Left lung (tissue), 10 donors: ENCODE results near the gene RAB28. TPM values are rescaled to one million over a fixed set of nuclear protein-coding genes. Genes with fewer than 3 reads are reported as not detected.

Source experiments
- ATAC-seq: fragments of 200-7000 bp; cut with Tn5 transposase; one replicate; pipeline ENCODE4 v1.9.1; 2020; ENCODE audit warnings: moderate library complexity
- DNase-seq, 4 donors: peaks; one replicate each; pipeline ENCODE4 v3.0.0-alpha.2; 2013 to 2020
- H3K27ac ChIP-seq, 2 donors: fragments of 200-600 bp; sonication (generic) in 1 of 2; one replicate each; pipeline versions ENCODE4 v1.5.0 to v1.8.0; 2020 to 2021
- H3K27me3 ChIP-seq, 2 donors: fragments of 200-600 bp; sonication (generic) in 1 of 2; one replicate each; pipeline versions ENCODE4 v1.5.0 to v1.8.0; 2020 to 2021
- H3K36me3 ChIP-seq, 2 donors: fragments of 200-600 bp; sonication (generic) in 1 of 2; one replicate each; pipeline versions ENCODE4 v1.5.0 to v1.8.0; 2020 to 2021
- H3K4me1 ChIP-seq, 2 donors: fragments of 200-600 bp; one replicate each; pipeline ENCODE4 v1.8.0; 2021
- H3K4me3 ChIP-seq, 2 donors: fragments of 200-600 bp; sonication (generic) in 1 of 2; one replicate each; pipeline versions ENCODE4 v1.5.0 to v1.8.0; 2020 to 2021; ENCODE audit warnings: mild to moderate bottlenecking in 1 of 2
- H3K9me3 ChIP-seq, 2 donors: fragments of 200-600 bp; sonication (generic) in 1 of 2; one replicate each; pipeline versions ENCODE4 v1.5.0 to v1.8.0; 2020 to 2021
- CTCF ChIP-seq, 2 donors: fragments of 200-600 bp; sonication (generic) in 1 of 2; IDR thresholded peaks; one replicate each; pipeline versions ENCODE4 v1.5.0 to v1.8.0; 2021; ENCODE audit warnings: antibody characterized with exemption in 2 of 2
- intact Hi-C, 2 donors: fragments of 100-400 bp; cut with DNase I; formaldehyde crosslinking; loops; one replicate each; pipeline versions ENCODE4 v1.11.2 to v1.14.2; 2022
- polyA plus RNA-seq, 6 donors: library from polyadenylated mRNA; unstranded; fragments of 120-200 nt; gene quantifications; one replicate each; pipeline ENCODE4 v1.2.1, GENCODE V29; 2013; ENCODE audit not compliant: insufficient read length in 6 of 6
- total RNA-seq, 2 donors: library from RNA; stranded (reverse); fragmentation: NEBNext Ultra II Directional; extraction: Animal tissue kit (Norgen Biotek cat#: 25700); gene quantifications; one replicate each; pipeline ENCODE4 v1.2.1, GENCODE V29; 2021
- donor health status: DM: no; HTN: yes; CAD: no.
- donor health status: DM: no; HTN: no; CAD: no.

The RAB28 gene
- total and polyA plus RNA-seq, 8 donors = 12.2 to 33.4 (median 30.6) TPM

GRCh38 chr4:13496605-13497004, 12.5 kb upstream of the RAB28 start:
- no peaks in the 10 kb centered on the region for H3K36me3 ChIP-seq
- TF ChIP-seq CTCF (IDR thresholded peaks at IDR 0.05) = no peak
- intact Hi-C loops = no loop called here

GRCh38 chr4:13495753-13496152, 11.6 kb upstream of the RAB28 start:
- peaks cover 0 to 27% of the 10 kb centered on the region in 2 donors for H3K27me3 ChIP-seq
- intact Hi-C loops = no loop called here
- no peak for TF ChIP-seq CTCF (IDR thresholded peaks at IDR 0.05)
- DNase-seq = no peak
- no peak overlapping the region for H3K27ac ChIP-seq
- no peak for ATAC-seq
- H3K4me3 ChIP-seq = no peak overlapping the region
- H3K36me3 ChIP-seq = no peaks in the 10 kb centered on the region
- H3K9me3 ChIP-seq = no peaks in the 10 kb centered on the region
- H3K4me1 ChIP-seq = no peaks in the 10 kb centered on the region

More at GRCh38 chr4:13496605-13497004, 12.5 kb upstream of the RAB28 start:
- Histone ChIP-seq H3K9me3 (no peaks in the 10 kb centered on the region), H3K27ac (no peak overlapping the region), H3K4me3 (no peak overlapping the region), H3K4me1 (no peaks in the 10 kb centered on the region), H3K27me3 (peaks cover 0 to 30% of the 10 kb centered on the region in 2 donors)
- no peak for ATAC-seq
- no peak for DNase-seq

- H3K27ac ChIP-seq = no peak overlapping the region
- DNase-seq (no peak), ATAC-seq (no peak)
- no peak overlapping the region for H3K4me3 ChIP-seq
- no peak for TF ChIP-seq CTCF (IDR thresholded peaks at IDR 0.05)
- no peaks in the 10 kb centered on the region for H3K9me3 ChIP-seq
- H3K4me1 ChIP-seq = no peaks in the 10 kb centered on the region
- H3K27me3 ChIP-seq = peaks cover 0 to 28% of the 10 kb centered on the region in 2 donors
- no peaks in the 10 kb centered on the region for H3K36me3 ChIP-seq
- intact Hi-C loops = no loop called here
These were observed 9.7 kb upstream of the RAB28 start for GRCh38 chr4:13493793-13494192.

GRCh38 chr4:13492747-13493146, 8.6 kb upstream of the RAB28 start:
- Histone ChIP-seq H3K36me3 (no peaks in the 10 kb centered on the region), H3K27ac (no peak overlapping the region), H3K9me3 (no peaks in the 10 kb centered on the region), H3K27me3 (peaks cover 0 to 38% of the 10 kb centered on the region in 2 donors), H3K4me3 (no peak overlapping the region), H3K4me1 (no peaks in the 10 kb centered on the region)
- intact Hi-C loops = no loop called here
- no peak for TF ChIP-seq CTCF (IDR thresholded peaks at IDR 0.05)
- ATAC-seq (no peak), DNase-seq (no peak)

- intact Hi-C loops = no loop called here
- TF ChIP-seq CTCF (IDR thresholded peaks at IDR 0.05) = no peak
- Histone ChIP-seq H3K4me1 (peaks cover 9 to 30% of the 10 kb centered on the region in 2 donors), H3K27me3 (peaks cover 0 to 19% of the 10 kb centered on the region in 2 donors), H3K9me3 (no peaks in the 10 kb centered on the region), H3K27ac (peak overlapping the region; percentile 88 to 92), H3K36me3 (no peaks in the 10 kb centered on the region), H3K4me3 (peak overlapping the region; percentile 67 to 89)
- peak; percentile 15 for ATAC-seq
- DNase-seq = peak in 1 of 4 donors; percentile 25
These were observed 645 bp upstream of the RAB28 start for GRCh38 chr4:13484749-13485221.
